HuH-7 (cell line): ENCODE data around the gene TPI1.
A peak's percentile ranks its signal among the peaks of the same experiment; 100 is the strongest.
"Not testable (repeated sequence)": the region's sequence is repeated elsewhere in the genome, so short reads cannot be mapped to it uniquely, and the experiment has no call there.

Experiments used
- DNase-seq: peaks from one replicate; pipeline ENCODE4 v3.0.0; 2011; ENCODE audit warnings: low spot score

Gene TPI1

DNA sequence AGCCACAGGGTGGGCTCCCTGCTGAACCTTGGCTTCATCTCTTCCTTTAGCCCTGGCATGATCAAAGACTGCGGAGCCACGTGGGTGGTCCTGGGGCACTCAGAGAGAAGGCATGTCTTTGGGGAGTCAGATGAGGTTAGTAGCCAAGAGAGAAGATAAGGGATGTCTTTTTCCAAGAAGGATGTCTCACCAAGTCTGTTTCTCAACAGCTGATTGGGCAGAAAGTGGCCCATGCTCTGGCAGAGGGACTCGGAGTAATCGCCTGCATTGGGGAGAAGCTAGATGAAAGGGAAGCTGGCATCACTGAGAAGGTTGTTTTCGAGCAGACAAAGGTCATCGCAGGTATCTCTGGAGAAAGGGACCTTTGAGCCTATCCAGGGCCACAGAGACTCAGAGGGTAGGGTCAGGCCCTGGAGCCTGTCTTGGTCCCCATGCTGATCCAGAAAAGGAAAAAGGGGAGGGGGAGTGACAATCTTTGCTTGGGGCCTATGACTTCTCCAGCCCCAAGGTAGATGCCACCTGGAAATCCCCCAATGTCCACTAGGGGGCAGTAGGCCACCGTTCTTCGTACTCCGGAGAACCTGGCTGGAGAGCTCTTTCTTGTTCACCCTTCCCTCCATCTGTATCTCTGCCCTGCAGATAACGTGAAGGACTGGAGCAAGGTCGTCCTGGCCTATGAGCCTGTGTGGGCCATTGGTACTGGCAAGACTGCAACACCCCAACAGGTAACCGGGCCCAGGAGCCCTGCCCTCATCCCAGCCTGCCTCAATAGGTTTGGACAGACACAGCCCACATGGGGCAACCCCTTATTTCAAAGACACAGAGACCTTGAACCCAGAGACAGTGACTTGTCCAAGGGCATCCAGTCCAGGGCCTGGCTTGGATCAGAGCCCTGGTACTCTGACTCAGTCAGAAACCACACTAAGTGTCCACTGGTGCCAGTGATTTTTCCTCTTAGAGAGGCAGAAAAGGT lies 2.0 kb downstream of the TPI1 start:
- DNase-seq = peak; percentile 85

DNA sequence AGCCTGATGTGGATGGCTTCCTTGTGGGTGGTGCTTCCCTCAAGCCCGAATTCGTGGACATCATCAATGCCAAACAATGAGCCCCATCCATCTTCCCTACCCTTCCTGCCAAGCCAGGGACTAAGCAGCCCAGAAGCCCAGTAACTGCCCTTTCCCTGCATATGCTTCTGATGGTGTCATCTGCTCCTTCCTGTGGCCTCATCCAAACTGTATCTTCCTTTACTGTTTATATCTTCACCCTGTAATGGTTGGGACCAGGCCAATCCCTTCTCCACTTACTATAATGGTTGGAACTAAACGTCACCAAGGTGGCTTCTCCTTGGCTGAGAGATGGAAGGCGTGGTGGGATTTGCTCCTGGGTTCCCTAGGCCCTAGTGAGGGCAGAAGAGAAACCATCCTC lies 3.0 kb downstream of the TPI1 start:
- DNase-seq = not testable (repeated sequence)

DNA sequence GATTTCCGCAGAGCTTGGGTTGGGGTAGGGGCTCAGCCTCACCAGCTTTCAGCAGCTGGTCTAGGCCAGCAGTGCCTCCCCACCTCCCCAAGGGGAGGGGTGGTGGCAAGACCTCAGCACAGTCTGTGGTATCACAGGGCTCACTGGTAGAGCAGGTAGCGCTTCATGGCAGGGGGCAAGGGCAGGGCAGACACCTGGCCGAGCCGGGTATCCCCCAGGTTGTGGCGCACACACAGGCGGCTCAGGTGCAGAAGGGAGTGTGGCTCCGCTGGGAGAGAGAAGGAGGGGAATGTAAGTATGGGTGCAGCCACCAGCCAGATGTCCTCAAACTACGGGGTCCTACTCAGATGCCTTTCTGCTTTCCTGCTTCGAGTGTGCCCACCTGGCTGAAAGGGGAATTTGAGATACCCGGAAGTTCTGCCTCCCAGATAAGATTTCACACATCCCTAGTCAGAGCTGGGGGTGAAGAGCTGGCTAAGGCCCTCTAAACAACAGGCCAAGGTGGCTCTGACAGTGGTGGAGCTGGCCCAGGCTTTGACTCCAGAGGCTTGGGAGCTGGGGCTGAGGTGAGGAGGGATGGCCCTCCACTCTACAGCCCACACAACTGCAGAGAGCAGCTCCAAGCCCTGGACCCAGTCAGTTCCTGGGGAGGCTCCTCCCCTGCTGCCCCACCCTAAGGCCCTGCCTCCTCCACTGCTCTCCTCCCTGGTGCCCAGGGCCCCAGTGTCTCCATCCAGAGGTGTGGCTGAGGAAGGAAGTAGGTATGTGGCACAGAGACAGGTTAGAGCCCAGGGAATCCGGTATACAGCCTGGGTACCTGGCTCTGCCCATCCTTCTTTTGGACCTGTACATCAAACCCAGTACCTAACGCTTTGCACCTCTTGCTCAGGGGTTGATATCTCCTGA lies 4.0 kb downstream of the TPI1 start:
- peak; percentile 53 for DNase-seq

DNA sequence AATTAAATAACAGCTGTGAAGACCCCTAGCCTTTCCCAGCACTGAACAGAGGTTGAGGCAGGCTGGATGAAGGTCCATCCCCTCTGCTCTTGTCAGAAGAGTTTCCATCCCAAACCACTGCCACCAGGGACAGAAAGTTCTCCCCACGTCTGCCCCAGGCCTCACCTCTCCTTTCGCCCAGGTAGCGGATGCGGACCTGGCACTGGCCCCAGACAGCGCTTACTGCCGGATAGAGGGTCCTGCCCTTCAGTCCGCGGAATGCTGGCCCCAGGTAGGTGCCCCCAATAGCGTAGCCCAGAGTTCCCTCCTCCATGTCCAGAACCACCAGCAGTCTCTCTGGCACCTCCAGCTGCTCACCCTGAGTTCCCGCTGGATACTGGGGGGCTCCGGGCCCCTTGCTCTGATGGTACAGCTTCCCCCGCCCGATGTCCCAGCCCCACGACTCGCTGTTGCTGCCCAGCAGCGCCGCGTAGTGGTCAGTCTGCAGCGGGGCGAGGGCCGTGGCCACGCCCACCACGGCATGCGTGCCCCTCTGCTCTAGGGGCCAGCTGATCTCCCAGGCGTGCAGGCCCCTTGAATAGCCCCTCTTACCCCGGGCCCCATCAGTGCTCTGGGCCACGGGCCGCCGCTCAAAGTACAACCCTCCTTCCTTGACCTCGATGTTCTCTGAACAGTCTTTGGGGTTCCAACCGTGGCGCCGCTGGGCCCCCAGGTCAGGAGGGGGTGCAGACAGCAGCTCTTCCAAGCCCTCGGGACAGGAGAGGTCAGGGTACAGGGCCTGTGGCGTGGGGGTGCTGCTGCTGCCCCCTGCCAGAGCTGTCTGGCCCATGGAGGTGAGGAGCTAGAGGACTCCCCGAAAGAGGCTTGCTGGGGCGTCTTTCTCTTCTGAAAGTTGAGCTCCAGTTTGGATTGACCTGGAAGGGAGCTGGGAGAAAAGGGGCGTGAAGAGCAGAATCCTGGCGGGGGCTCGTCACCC lies 5.0 kb downstream of the TPI1 start:
- peak; percentile 87 for DNase-seq

DNA sequence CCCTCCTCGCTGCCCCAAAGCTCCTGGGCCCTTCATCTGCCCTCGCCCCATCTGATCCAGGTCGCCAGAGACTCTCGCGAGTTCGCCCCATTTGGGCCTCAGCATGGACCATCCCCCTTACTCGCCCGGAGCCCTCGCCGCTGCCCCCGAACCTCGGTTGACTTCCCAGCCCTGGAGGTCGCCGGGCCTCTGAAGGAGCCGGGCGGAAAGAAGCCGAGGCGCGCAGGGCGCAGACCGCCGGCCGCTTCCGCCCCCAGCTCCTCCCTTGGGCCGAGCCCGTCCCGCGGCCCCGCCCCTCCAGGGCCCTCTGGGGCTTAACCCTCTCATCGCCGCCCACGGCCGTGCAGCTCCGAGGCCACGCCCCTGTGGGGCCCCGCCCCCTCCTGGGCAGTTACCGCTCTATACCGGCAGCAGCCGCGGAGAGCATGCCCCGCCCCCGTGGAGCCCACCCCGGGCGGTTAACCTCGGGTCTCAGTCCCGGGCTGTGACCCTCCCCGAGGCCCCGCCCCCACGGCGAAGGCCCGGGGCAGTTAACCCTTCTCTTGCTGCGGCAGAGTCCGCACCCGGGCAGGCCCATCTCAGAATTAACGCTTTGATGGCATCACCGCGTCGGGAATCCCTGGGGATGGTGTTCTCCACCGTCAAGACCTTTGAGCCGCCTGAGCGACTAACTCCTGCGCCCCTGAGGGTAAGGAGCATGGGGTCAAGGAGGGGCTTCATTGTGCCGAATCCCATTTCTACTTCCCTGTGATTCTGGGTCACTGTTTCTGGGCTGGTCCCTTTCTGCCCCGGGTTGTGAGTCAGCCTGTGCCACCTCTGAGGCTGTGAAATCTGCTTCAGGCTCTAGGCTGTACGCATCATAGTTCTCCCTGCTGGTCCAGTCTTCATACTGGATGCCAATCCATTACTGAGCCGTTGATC lies 6.0 kb downstream of the TPI1 start, which contains the start of gene SPSB2:
SPSB2 (minus strand) TSS at position 210 of the 921 bp plus-strand sequence. CDS start 402 bp downstream, outside the sequence.
- DNase-seq = peak; percentile 94

DNA sequence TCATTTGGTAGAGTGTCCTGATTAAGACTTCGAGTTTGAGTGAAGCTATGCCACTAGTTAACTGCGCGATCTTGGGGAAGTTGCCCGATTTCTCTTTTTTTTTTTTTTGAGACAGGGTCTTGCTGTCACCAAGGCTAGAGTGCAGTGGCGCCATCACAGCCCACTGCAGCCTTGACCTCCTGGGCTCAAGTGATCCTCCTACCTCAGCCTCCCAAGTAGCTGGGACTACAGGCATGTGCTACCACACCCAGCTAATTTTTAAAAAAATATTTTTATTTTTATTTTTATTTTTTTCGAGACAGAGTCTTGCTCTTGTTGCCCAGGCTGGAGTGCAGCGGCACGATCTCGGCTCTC lies 6.7 kb downstream of the TPI1 start:
- DNase-seq = not testable (repeated sequence)

DNA sequence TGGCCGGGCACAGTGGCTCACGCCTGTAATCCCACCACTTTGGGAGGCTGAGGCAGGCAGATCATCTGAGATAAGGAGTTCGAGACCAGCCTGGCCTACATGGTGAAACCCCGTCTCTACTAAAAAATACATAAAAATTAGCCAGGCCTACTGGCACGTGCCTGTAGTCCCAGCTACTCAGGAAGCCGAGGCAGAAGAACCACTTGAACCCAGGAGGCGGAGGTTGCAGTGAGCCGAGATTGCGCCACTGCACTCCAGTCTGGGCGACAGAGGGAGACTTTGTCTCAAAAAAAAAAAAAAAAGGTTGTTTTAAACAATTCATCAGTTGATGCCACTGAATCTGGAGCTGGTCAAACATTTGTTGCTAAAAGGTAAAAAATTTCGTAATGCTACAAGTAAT lies 12.5 kb downstream of the TPI1 start:
- not testable (repeated sequence) for DNase-seq

DNA sequence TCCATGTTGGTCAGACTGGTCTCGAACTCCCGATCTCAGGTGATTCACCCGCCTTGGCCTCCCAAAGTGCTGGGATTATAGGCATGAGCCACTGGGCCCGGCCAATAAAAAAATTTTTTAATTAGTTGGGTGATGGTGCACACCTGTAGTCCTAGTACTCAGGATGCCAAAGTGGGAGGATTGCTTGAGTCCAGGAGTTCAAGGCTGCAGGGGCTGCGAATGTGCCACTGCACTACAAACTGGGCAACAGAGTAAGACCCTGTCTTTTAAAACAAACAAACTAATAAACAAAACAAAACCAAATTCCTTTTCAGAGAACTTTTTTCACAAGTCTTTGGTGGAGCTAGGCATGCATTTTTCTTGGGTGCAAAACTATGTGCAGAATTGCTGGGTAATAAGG lies 15.9 kb downstream of the TPI1 start:
- no peak for DNase-seq

DNA sequence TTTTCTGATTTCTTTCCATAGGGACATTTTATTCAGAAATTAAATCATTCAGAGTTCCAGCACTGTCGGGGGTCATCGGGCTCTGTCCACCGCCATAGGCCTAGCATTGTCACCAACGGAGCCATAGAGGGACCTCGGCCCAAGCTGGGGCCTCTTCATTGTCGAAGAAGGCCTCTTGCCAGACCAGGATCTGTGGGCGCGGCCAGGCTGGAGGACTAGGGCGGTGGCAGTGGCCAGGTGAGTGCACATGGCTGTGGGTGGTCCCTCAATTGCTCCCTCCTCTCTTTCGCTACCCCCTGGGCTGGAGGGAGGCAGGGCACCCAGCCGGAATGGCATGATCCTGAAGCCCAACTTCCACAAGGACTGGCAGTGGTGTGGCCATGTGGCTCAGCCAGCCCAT lies 16.4 kb downstream of the TPI1 start:
- no peak for DNase-seq

DNA sequence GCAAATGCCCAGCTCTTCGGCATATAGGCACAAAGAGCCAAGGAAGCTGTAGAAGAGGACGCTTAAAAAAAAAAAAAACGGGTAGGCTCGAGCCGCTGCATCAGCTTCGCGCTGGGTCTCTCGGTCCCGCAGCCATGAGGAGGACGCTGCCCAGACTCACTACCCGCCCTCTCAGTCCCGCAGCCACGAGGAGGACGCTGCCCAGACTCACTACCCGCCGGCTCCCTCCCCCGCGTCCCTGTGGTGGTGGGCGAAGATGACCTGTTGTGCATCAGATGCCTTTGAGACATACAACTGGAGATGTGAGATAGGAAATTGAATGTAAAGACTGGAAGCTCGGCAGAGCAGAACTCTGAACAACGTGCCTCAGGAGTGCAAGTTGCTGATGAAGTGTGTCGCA lies 17.2 kb downstream of the TPI1 start:
- DNase-seq = no peak

DNA sequence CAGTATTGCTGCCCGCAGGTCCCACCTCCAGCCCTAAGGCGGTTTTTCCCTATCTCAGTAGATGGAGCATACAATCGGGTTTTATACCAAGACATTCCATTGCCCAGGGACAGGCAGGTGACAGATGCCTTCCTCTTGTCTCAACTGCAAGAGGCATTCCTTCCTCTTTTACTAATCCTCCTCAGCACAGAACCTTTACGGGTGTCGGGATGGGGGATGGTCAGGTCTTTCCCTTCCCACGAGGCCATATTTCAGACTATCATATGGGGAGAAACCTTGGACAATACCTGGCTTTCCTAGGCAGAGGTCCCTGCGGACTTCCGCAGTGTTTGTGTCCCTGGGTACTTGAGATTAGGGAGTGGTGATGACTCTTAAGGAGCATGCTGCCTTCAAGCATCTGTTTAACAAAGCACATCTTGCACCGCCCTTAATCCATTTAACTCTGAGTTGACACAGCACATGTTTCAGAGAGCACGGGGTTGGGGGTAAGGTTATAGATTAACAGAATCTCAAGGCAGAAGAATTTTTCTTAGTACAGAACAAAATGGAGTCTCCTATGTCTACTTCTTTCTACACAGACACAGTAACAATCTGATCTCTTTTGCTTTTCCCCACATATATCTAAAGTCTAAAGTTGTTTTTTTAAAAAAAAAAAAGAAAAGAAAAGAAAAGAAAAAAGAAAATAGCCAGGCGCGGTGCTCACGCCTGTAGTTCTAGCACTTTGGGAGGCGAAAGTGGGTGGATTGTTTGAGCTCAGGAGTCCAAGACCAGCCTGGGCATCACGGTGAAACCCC lies 19.1 kb downstream of the TPI1 start:
- DNase-seq = not testable (repeated sequence)

DNA sequence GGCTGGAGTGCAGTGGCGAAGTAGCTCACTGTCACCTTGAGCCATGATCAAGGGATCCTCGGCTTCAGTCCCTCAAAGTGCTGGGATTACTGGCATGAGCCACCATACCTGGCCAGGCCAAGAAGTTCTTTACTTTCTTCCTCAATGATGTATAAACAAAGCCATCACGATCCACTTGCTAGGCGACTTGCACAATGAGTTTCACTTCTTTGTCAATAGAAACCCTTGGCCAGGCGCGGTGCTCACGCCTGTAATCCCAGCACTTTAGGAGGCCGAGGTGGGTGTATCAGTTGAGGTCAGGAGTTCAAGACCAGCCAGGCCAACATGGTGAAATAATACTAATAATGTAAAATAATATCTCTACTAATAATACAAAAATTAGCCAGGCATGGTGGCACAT lies 20.1 kb downstream of the TPI1 start:
- no peak for DNase-seq

DNA sequence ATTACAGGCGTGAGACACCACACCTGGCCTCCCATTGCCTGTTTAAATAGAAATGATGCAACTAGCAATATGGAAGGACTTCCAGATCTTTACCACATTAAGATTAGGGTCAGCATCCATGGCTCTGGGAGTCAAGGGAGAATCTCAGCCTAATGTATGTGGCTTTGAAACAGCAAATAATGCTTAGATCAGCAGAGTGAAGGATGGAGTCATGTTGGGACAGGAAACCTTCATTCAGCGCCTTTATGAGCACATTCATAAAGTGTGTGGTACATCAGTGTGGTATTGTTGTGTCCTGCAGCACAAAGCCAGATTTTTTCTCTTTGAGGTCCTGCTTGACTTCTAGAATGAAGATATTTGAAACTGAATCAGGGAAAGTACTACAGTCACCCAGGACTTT lies 21.0 kb downstream of the TPI1 start:
- no peak for DNase-seq

DNA sequence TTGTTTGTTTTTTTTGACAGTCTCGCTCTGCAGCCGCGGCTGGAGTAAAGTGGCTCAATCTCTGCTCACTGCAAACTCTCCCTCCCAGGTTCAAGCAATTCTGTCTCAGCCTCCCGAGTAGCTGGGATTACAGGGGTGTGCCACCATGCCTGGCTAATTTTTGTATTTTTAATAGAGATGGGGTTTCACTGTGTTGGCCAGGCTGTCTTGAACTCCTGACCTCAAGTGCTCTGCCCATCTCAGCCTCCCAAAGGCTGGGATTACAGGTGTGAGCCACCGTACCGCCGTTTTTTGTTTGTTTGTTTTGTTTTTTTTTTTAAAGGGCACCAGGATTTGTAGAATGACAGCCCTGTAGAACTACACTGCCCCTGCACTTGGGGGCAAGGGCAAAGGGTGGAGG lies 21.5 kb downstream of the TPI1 start:
- not testable (repeated sequence) for DNase-seq

DNA sequence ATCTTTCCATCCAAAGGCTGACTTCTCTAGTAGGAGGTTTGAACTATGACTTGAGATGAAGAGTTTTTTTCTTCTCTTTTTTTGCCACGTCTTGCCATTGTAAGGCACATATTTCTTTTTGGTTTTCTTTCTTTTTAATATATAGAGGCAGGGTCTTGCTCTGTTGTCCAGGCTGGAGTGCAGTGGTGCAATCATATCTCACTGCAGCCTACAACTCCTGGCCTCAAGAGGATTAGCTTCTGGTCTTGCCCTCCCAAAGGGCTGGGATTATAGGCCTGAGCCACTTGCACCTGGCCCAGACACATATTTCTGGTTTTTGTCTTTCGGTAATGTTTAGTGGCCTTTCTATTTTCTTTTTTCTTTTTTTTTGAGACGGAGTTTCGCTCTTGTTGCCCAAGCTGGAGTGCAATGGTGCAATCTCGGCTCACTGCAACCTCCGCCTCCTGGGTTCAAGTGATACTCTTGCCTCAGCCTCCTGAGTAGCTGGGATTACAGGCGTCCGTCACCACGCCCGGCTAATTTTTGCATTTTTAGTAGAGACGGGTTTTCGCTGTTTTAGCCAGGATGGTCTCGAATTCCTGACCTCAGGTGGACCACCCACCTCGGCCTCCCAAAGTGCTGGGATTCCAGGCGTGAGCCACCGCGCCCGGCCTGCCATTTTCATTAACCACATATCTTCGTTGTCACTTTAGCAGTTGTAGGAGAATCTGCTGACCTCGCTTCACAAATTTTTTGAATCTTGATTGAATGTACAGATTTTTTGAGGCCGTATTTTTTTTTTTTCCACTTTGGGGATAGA lies 22.6 kb downstream of the TPI1 start:
- not testable (repeated sequence) for DNase-seq

DNA sequence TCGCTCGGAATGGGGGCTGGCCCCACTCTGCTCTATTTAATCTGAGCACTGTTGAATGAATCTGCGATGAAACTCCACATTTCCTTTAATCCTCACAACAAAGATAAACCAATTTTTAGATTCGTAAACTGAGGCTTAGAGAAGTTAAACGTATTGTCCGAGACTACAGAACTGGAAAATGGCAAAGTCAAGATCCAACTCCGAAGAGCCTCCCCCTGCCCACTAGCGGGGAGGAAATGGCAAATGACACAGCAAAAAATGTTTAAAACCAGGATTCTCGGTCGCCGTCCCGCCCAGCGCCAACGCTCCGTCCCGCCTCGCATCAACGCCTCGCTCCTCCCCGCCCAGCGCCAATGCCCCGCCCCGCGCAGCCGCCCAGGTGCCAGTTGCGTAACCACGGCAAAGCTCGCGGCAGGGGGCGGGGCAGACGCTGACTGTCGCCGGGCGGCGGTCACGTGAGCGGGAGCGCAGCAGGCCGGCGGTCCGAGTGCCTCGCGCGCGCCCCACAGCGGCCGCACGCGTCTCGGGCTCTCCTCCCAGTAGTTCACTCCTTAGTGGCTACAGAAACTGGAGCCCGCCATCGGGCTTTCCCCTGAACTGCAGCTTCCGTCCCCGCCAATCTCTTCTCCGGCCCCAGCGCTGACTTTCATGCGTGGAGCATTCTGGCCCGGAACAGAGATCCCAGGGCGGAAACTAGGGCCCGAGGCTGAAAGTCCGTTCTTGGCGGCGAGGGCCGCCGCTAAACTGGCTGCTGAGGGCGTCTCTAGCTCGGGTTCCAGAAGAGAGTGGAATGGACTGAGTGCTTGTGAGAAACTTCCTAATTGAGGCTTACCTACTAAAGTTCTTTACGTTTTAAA lies 23.7 kb downstream of the TPI1 start:
- DNase-seq = peak; percentile 85

DNA sequence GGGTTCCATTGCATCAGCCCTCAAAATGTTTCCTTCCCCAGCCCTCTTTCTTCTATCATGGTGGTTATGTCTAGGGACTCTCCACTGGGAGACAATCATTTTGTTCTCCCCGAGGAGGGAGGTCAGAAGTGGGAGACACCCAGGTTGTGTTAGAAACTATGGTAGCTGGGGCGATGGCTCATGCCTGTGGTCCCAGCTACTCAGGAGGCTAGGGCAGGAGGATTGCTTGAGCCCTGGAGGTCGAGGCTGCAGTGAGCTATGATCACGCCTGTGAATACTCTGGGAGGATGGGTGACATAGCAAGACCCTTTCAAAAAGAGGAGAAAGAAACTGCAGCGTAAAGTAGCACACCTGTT lies 24.3 kb downstream of the TPI1 start:
- DNase-seq = no peak

DNA sequence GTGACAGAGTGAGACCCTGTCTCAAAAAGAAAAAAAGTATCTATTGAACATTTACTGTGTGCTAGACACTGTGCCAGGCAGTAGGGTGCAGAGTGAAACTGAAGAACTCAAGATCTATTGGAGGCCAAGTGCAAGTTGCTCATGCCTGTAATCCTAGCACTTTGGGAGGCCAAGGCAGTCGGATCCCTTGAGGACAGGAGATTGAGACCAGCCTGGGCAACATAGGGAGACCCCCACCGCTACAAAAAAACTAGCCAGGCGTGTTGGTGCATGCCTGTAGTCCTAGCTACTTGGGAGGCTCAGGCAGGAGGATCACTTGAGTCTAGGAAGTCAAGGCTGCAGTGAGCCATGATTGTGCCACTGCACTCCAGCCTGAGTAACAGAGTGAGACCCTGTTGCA lies 25.4 kb downstream of the TPI1 start:
- DNase-seq = not testable (repeated sequence)
